Ammon's horn (tissue), 1 donor: Measurements from ENCODE around the gene TRMT112.

Experiments
- DNase-seq: peaks from one replicate; pipeline ENCODE4 v3.0.0-alpha.2; 2016; ENCODE audit warnings: low spot score

The TRMT112 gene

GRCh38 chr11:64291752-64292459, 25.5 kb downstream of the TRMT112 start:
- DNase-seq = no peak

GRCh38 chr11:64291262-64291751, 26.1 kb downstream of the TRMT112 start, which contains the start of gene KCNK4:
KCNK4 (plus strand) TSS chr11:64291302; CDS start chr11:64293019, 1,717 bp downstream.
- DNase-seq = no peak

- no peak for DNase-seq
Observed at GRCh38 chr11:64290352-64291261, 26.8 kb downstream of the TRMT112 start.

GRCh38 chr11:64289002-64289564, 28.3 kb downstream of the TRMT112 start:
- DNase-seq = no peak

- DNase-seq = no peak
Observed at GRCh38 chr11:64288353-64288750, 29.0 kb downstream of the TRMT112 start.

- no peak for DNase-seq
Observed at GRCh38 chr11:64287676-64288352, 29.5 kb downstream of the TRMT112 start.

GRCh38 chr11:64286801-64287159, 30.6 kb downstream of the TRMT112 start:
- DNase-seq = no peak

- DNase-seq = no peak
Observed at GRCh38 chr11:64285885-64286800, 31.2 kb downstream of the TRMT112 start.

- DNase-seq = peak; percentile 85
Observed at GRCh38 chr11:64284962-64285884, 32.1 kb downstream of the TRMT112 start, which contains the start of gene GPR137. GPR137 (plus strand) TSS chr11:64285848; CDS start chr11:64286525, 677 bp downstream.

GRCh38 chr11:64284048-64284961, 33.1 kb downstream of the TRMT112 start, which contains the start of gene BAD:
BAD (minus strand) TSS chr11:64284665; CDS start chr11:64284368, 297 bp downstream.
- DNase-seq = peak; percentile 97

- DNase-seq = no peak
Observed at GRCh38 chr11:64283092-64283491, 34.3 kb downstream of the TRMT112 start.

GRCh38 chr11:64281957-64282770, 35.2 kb downstream of the TRMT112 start:
- DNase-seq = no peak

- no peak for DNase-seq
Observed at GRCh38 chr11:64278576-64279190, 38.7 kb downstream of the TRMT112 start.

GRCh38 chr11:64276653-64277431, 40.5 kb downstream of the TRMT112 start:
- DNase-seq = no peak

- DNase-seq = no peak
Observed at GRCh38 chr11:64275841-64276240, 41.5 kb downstream of the TRMT112 start.
